Smooth muscle cell (in vitro differentiated cells): ENCODE results near the gene PAPSS2. TPM values are rescaled to one million over a fixed set of nuclear protein-coding genes. Genes with fewer than 3 reads are reported as not detected.

Source experiments
- DNase-seq: peaks from one replicate; lab custom pipeline; 2025; ENCODE audit not compliant: unreplicated experiment; lab: John Stamatoyannopoulos, UW
- H2AFZ ChIP-seq: fragments of 200-600 bp; sonication (generic); 2 replicates; pipeline ENCODE4 v1.6.0; 2016; ENCODE audit warnings: antibody characterized with exemption, low read depth, mild to moderate bottlenecking
- H3F3A ChIP-seq: fragments of 200-600 bp; sonication (generic); 2 replicates; pipeline ENCODE4 v1.6.0; 2017; ENCODE audit warnings: antibody characterized with exemption, low read depth
- H3K27ac ChIP-seq: fragments of 200-600 bp; sonication (generic); 2 replicates; pipeline ENCODE4 v1.5.1; 2016; ENCODE audit warnings: low read depth, mild to moderate bottlenecking
- H3K27me3 ChIP-seq: fragments of 200-600 bp; sonication (generic); 2 replicates; pipeline ENCODE4 v1.6.1; 2016; ENCODE audit warnings: low read depth, mild to moderate bottlenecking
- H3K36me3 ChIP-seq: fragments of 200-600 bp; sonication (generic); 2 replicates; pipeline ENCODE4 v1.5.1; 2016; ENCODE audit warnings: low read depth
- H3K4me1 ChIP-seq: fragments of 200-600 bp; sonication (generic); 2 replicates; pipeline ENCODE4 v1.5.1; 2016; ENCODE audit warnings: low read depth
- H3K4me2 ChIP-seq: fragments of 200-600 bp; sonication (generic); 2 replicates; pipeline ENCODE4 v1.6.0; 2016; ENCODE audit warnings: mild to moderate bottlenecking
- H3K4me3 ChIP-seq: fragments of 200-600 bp; sonication (generic); 2 replicates; pipeline ENCODE4 v1.5.1; 2016; ENCODE audit warnings: mild to moderate bottlenecking
- H3K79me2 ChIP-seq: fragments of 200-600 bp; sonication (generic); 2 replicates; pipeline ENCODE4 v1.6.0; 2016; ENCODE audit warnings: low read depth, mild to moderate bottlenecking
- H3K9ac ChIP-seq: fragments of 200-600 bp; sonication (generic); 2 replicates; pipeline ENCODE4 v1.6.0; 2016; ENCODE audit warnings: low read depth
- H3K9me3 ChIP-seq: fragments of 200-600 bp; sonication (generic); replicated peaks from 2 replicates; pipeline ENCODE4 v1.5.1; 2016; ENCODE audit warnings: low read depth
- H4K20me1 ChIP-seq: fragments of 200-600 bp; sonication (generic); 2 replicates; pipeline ENCODE4 v1.6.0; 2016; ENCODE audit warnings: low read depth
- WGBS: methylation state at CpG from one replicate; pipeline ENCODE4 v1.1.7; 2016; ENCODE audit warnings: low lambda C conversion rate; 5-methylcytosine and 5-hydroxymethylcytosine counted together
- polyA plus RNA-seq: library from polyadenylated mRNA; unstranded; fragments of >200 nt; fragmentation: Nextera tagmentation; extraction: Ambion mirVana; gene quantifications from 2 replicates; pipeline ENCODE4 v1.2.1, GENCODE V29; 2016
- total RNA-seq: library from RNA; depleted of rRNA; stranded (reverse); fragments of >200 nt; gene quantifications from 2 replicates; pipeline ENCODE4 v1.2.3, GENCODE V29; 2014
- TF ChIP-seq, protein P1 (sequence below): fragments of 200-600 bp; sonication (generic); IDR thresholded peaks from 2 replicates; pipeline ENCODE4 v1.5.1; 2017; ENCODE audit warnings: borderline replicate concordance, mild to moderate bottlenecking, antibody characterized with exemption; ENCODE audit not compliant: insufficient read depth, poor library complexity, severe bottlenecking

The PAPSS2 gene
- total and polyA plus RNA-seq, 2 experiments from 2014 or later: 96.1 to 105 TPM

DNA sequence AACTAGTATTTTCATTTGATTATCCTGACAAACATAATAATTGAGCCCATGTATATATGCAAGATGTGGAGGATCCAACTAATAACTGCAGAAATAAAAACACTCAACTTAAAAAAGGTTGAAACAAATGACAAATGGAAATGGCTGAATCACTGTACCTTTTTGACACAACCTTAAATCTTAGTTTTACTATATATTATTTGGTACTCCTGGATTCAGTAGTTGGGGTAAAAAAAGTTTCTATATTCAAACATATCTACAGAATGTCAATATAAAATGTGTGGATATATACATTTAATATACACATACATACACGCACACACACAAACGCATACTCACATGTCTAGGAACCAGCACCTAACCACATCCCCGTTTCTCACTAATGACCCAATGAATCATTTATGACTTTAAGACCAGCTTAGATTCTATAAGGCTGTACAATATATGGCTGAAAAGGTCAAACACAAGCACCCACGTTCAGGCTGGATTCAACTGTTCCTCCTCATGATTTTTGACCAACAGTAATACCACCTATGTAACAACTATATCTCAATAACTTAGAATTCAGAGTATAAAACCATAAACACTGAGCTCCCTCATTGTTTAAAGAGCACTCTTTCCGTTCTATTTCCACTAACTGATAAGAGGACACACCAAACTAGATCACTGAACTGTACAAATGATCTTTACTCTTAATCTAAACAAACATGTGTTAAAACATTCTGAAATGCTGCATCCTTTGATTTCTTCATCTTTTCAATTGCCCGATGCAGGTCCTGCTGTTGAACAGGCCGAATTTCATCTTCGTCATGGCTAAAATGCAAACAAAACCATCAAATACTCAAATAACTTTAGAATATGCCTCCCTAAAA is 94.6 kb downstream of the PAPSS2 start:
- no peaks in the 10 kb centered on the region for H3K79me2 ChIP-seq
- H3K4me1 ChIP-seq: peaks cover 11% of the 10 kb centered on the region
- H3K27me3 ChIP-seq: no peaks in the 10 kb centered on the region
- no peaks in the 10 kb centered on the region for H3K9me3 ChIP-seq
- H3K27ac ChIP-seq: no peak overlapping the region
- no peak overlapping the region for H2AFZ ChIP-seq
- TF ChIP-seq, protein P1, sequence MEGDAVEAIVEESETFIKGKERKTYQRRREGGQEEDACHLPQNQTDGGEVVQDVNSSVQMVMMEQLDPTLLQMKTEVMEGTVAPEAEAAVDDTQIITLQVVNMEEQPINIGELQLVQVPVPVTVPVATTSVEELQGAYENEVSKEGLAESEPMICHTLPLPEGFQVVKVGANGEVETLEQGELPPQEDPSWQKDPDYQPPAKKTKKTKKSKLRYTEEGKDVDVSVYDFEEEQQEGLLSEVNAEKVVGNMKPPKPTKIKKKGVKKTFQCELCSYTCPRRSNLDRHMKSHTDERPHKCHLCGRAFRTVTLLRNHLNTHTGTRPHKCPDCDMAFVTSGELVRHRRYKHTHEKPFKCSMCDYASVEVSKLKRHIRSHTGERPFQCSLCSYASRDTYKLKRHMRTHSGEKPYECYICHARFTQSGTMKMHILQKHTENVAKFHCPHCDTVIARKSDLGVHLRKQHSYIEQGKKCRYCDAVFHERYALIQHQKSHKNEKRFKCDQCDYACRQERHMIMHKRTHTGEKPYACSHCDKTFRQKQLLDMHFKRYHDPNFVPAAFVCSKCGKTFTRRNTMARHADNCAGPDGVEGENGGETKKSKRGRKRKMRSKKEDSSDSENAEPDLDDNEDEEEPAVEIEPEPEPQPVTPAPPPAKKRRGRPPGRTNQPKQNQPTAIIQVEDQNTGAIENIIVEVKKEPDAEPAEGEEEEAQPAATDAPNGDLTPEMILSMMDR: no peak
- 89% methylated on average over 8 of the region's 8 CpGs for WGBS
- peaks cover 10% of the 10 kb centered on the region for H3F3A ChIP-seq
- H3K36me3 ChIP-seq: no peaks in the 10 kb centered on the region
- H3K9ac ChIP-seq: no peak overlapping the region
- no peak for DNase-seq
- H4K20me1 ChIP-seq: peaks cover 4% of the 10 kb centered on the region
- no peak overlapping the region for H3K4me2 ChIP-seq
- no peak overlapping the region for H3K4me3 ChIP-seq

- no peaks in the 10 kb centered on the region for H3K9me3 ChIP-seq
- H3K79me2 ChIP-seq: no peaks in the 10 kb centered on the region
- H3F3A ChIP-seq: peaks cover 8% of the 10 kb centered on the region
- peaks cover 10% of the 10 kb centered on the region for H4K20me1 ChIP-seq
- H3K4me1 ChIP-seq: peaks cover 3% of the 10 kb centered on the region
- no peak for DNase-seq
- TF ChIP-seq, protein P1: no peak
- 97% methylated on average over 1 of the region's 1 CpG for WGBS
- no peak overlapping the region for H2AFZ ChIP-seq
- H3K36me3 ChIP-seq: no peaks in the 10 kb centered on the region
- no peak overlapping the region for H3K9ac ChIP-seq
- H3K4me2 ChIP-seq: no peak overlapping the region
- H3K4me3 ChIP-seq: no peak overlapping the region
- H3K27ac ChIP-seq: no peak overlapping the region
- H3K27me3 ChIP-seq: no peaks in the 10 kb centered on the region
Measured at GRCh38 chr10:87757685-87758084, 98.0 kb downstream of the PAPSS2 start.

DNA sequence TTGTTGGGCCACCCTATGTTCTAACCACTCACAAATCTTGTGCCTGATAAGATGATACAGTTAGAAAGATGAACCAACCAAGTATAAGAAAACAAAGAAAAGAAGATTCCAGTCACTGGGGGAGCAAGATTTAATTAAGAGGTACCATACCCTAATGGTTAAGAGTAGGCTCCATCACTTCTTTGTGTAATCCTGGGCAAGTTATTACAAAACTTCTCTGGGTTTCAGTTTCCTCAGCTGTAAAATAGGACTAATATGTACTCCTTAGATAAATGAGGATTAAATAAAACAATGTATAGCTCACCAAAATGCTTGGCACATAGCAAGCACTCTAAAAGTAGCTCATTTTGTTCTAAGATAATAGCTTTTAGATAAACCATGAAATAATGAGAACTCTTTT is 99.9 kb downstream of the PAPSS2 start:
- Histone ChIP-seq H3K79me2 (no peaks in the 10 kb centered on the region), H3K4me1 (no peaks in the 10 kb centered on the region), H3K9me3 (no peaks in the 10 kb centered on the region), H3K36me3 (no peaks in the 10 kb centered on the region), H3K4me3 (no peak overlapping the region), H3F3A (peaks cover 8% of the 10 kb centered on the region), H3K27ac (no peak overlapping the region), H3K27me3 (no peaks in the 10 kb centered on the region), H3K4me2 (no peak overlapping the region), H2AFZ (no peak overlapping the region), H4K20me1 (peaks cover 10% of the 10 kb centered on the region), H3K9ac (no peak overlapping the region)
- TF ChIP-seq, protein P1: no peak
- DNase-seq: no peak
